Measurements from ENCODE around the gene LCN15.

- TF ChIP-seq, protein P1, sequence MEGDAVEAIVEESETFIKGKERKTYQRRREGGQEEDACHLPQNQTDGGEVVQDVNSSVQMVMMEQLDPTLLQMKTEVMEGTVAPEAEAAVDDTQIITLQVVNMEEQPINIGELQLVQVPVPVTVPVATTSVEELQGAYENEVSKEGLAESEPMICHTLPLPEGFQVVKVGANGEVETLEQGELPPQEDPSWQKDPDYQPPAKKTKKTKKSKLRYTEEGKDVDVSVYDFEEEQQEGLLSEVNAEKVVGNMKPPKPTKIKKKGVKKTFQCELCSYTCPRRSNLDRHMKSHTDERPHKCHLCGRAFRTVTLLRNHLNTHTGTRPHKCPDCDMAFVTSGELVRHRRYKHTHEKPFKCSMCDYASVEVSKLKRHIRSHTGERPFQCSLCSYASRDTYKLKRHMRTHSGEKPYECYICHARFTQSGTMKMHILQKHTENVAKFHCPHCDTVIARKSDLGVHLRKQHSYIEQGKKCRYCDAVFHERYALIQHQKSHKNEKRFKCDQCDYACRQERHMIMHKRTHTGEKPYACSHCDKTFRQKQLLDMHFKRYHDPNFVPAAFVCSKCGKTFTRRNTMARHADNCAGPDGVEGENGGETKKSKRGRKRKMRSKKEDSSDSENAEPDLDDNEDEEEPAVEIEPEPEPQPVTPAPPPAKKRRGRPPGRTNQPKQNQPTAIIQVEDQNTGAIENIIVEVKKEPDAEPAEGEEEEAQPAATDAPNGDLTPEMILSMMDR (IDR thresholded peaks at IDR 0.05), result no peak
- TF ChIP-seq POLR2A (IDR thresholded peaks at IDR 0.05), result no peak
Measured at GRCh38 chr9:136726118-136726517, 38.2 kb downstream of the LCN15 start.
